Loucy (cell line): Measurements from ENCODE around the gene CDH4.

Source experiments
- CTCF ChIP-seq: fragments of 200-600 bp; sonication (generic); conservative IDR thresholded peaks from 2 replicates; pipeline ENCODE4 v1.5.1; 2014; ENCODE audit warnings: mild to moderate bottlenecking, antibody characterized with exemption, low read length
- EZH2phosphoT487 ChIP-seq: fragments of 200-600 bp; IDR thresholded peaks from 2 replicates; pipeline ENCODE4 v1.6.1; 2018; ENCODE audit warnings: antibody characterized with exemption, mild to moderate bottlenecking, moderate library complexity, borderline replicate concordance

- TF ChIP-seq CTCF (no peak), EZH2phosphoT487 (no peak)
Measured at GRCh38 chr20:61561111-61561830, 309.2 kb downstream of the CDH4 start.
